Small intestine (tissue), 7 donors: ENCODE measurements around the gene CATSPER3. TPM values are rescaled to one million over a fixed set of nuclear protein-coding genes. Genes with fewer than 3 reads are reported as not detected.

ENCODE experiments used
- DNase-seq, 2 donors: peaks; one replicate each; pipeline versions ENCODE4 v3.0.0 to v3.0.0-alpha.2; 2013
- FAIRE-seq: peaks from 2 replicates; lab custom pipeline; 2012; peaks lifted over from hg19 to GRCh38; lab: Jason Lieb, UNC
- H3K27ac ChIP-seq, 3 donors: one replicate each; pipeline ENCODE4 v1.5.1; 2013; ENCODE audit warnings: low read length in 2 of 3, mild to moderate bottlenecking in 2 of 3, control low read depth in 1 of 3, inconsistent platforms in 1 of 3, low read depth in 1 of 3, moderate library complexity in 1 of 3
- H3K27me3 ChIP-seq, 3 donors: one replicate each; pipeline ENCODE4 v1.6.1; 2013; ENCODE audit warnings: low read length in 3 of 3, inconsistent platforms in 1 of 3; ENCODE audit not compliant: control insufficient read depth in 3 of 3, insufficient read depth in 3 of 3
- H3K36me3 ChIP-seq, 3 donors: one replicate each; pipeline ENCODE4 v1.6.1; 2013; ENCODE audit warnings: low read length in 3 of 3, inconsistent platforms in 1 of 3, low read depth in 1 of 3, mild to moderate bottlenecking in 1 of 3, moderate library complexity in 1 of 3; ENCODE audit not compliant: control insufficient read depth in 3 of 3, insufficient read depth in 2 of 3
- H3K4me1 ChIP-seq, 3 donors: one replicate each; pipeline ENCODE4 v1.6.1; 2013; ENCODE audit warnings: low read length in 2 of 3, inconsistent platforms in 1 of 3, low read depth in 1 of 3, mild to moderate bottlenecking in 1 of 3, moderate library complexity in 1 of 3; ENCODE audit not compliant: control insufficient read depth in 3 of 3, insufficient read depth in 2 of 3
- H3K4me3 ChIP-seq, 3 donors: one replicate each; pipeline ENCODE4 v1.5.1; 2013; ENCODE audit warnings: low read length in 3 of 3, control low read depth in 1 of 3, inconsistent platforms in 1 of 3, low read depth in 1 of 3, mild to moderate bottlenecking in 1 of 3, moderate library complexity in 1 of 3
- H3K9me3 ChIP-seq, 2 donors: one replicate each; pipeline ENCODE4 v1.6.1; 2013; ENCODE audit warnings: low read depth in 1 of 2, low read length in 1 of 2; ENCODE audit not compliant: control insufficient read depth in 2 of 2, insufficient read depth in 1 of 2
- WGBS, 3 donors: extraction: QIAGEN DNeasy Blood & Tissue Kit; methylation state at CpG; one replicate each; pipeline ENCODE4 v1.1.7; 2013; 5-methylcytosine and 5-hydroxymethylcytosine counted together
- polyA plus RNA-seq, 4 donors: library from polyadenylated mRNA; stranded (reverse) in 3 of 4; unstranded in 1 of 4; fragments of 200-250 nt in 3 of 4; fragments of 120-200 nt in 1 of 4; gene quantifications; one replicate each; pipeline versions ENCODE4 v1.2.1 to v1.2.3, GENCODE V29; 2013
- donor health status: healthy with polysubstance abuse.
- donor health status: control.
- donor health status: control.
- donor health status: Bipolar disorder and iron deficiency.
- donor health status: healthy.

CATSPER3 gene
- polyA plus RNA-seq, 4 donors, result 0.46 to 5.8 (median 2.3) TPM

DNA sequence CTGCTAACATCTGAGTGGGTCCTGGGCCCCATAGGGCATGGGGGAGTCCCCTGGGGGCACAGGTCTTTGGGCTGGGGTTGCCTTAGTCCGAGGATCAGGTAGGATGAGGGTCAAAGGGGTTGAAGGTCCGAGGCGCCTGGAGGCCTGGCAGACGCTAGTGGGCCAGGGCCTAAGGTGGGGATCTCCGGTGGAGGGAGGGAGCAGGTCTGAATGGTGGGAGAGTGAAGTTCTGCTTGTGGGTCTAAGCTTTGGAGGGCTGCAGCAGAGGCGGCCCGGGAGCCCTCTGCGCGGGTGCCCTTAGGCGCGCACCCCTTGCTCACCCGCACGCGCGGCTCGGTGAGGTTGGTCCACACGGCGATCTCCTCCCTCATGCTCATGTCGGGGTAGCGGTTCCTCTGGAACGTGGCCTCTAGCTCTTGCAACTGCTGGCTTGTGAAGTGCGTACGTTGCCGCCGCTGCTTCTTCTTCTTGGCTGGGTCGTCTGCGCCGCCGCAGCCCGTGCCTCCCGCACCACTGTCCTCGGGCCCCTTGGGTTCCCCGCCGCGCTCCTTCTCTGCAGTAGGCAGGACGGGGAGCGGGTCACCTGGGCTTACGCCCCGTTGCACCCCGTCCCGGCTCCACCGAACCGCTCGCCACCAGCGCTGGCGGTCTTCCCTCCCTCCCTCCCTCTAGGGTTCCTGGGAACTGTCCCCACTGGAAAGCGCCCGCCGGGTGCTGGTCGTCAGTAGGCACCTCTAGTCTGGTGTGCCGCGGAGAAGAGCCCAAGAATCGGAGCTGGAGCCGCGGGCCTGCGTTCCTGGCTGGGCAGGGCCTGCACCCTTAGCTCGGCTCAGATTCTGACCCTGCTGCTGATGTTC is 63.5 kb downstream of the CATSPER3 start:
- WGBS, 3 donors, result 16 to 26% (median 20%) methylated on average over 51 to 57 of the region's 57 CpGs
- no peaks in the 10 kb centered on the region for H3K9me3 ChIP-seq
- no peak for FAIRE-seq
- H3K4me3 ChIP-seq, result peak overlapping the region; percentile 23 to 83 (median 62)
- peak overlapping the region in 2 of 3 donors; percentile 12 to 59 for H3K27ac ChIP-seq
- peak; percentile 48 to 56 for DNase-seq
- H3K27me3 ChIP-seq, result peaks cover 0 to 64% (median 16%) of the 10 kb centered on the region in 3 donors
- peaks cover 3 to 42% (median 3%) of the 10 kb centered on the region in 3 donors for H3K36me3 ChIP-seq
- H3K4me1 ChIP-seq, result peaks cover 0 to 18% (median 0%) of the 10 kb centered on the region in 3 donors

DNA sequence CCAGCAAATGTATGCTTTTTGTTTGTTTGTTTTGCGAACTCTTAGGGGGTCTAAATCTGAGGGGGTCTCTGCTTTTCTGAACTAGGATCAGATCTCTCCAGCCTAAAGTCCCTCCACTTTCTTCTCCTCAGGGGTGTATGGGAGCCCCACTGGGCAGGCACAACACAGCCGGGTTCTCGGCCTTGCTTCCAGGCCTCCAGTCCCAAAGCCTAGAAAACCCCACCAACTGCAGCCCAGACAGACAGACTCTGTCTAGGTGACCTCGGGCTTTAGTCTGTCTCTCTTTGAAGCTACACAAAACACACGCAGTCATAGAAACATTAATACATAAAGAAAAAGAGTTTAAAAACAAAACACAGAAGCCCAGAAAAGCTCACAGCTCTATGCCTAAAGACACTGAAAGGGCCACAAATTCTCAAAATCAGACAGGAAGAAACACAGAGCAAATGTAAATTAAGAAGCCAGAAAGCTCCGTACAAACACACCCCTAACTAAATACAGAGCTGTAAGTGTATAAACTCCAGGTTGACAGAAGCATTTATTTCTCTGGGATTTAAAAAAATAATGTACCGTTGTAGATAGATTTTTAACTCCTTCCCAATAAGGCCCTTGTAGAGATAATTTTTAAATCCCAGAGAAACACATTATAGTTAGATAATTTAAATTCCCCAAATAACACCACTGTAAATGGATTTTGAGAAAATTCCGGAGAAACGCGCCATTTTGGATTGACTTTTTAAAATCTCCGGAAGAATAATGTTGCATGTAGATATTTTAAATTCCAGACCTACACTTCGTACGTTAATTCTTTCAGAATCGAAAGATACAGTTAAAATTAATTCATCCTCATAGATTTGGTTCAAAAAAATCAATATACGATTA is 64.3 kb downstream of the CATSPER3 start:
- 12 to 26% (median 19%) methylated on average over 15 of the region's 15 CpGs for WGBS, 3 donors

DNA sequence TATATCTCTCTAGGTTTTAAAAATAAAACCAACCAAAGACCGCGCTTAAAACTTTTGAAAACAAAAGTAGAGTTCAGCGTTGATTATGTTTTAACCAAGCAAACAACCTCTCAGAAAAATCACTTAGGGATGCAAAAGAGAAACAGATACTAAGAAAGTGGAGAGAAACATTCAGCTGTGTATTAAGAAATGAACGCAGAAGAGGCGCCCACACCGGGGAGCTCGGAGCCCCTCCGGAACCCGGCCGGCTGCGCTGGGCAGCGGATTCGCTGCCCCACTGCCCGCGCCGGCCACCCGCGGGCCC is 64.9 kb downstream of the CATSPER3 start:
- Histone ChIP-seq H3K27me3 (peaks cover 0 to 65% (median 23%) of the 10 kb centered on the region in 3 donors), H3K36me3 (peaks cover 0 to 30% (median 3%) of the 10 kb centered on the region in 3 donors), H3K4me1 (peaks cover 0 to 12% (median 0%) of the 10 kb centered on the region in 3 donors), H3K9me3 (no peaks in the 10 kb centered on the region), H3K4me3 (peak overlapping the region; percentile 42 to 86 (median 83)), H3K27ac (peak overlapping the region; percentile 34 to 93 (median 85))
- DNase-seq, result peak in 1 of 2 donors; percentile 7
- WGBS, 3 donors, result 2 to 4% (median 3%) methylated on average over 18 of the region's 18 CpGs
- FAIRE-seq, result no peak

More for the DNA sequence above, 64.3 kb downstream of the CATSPER3 start:
- Histone ChIP-seq H3K4me3 (peak overlapping the region; percentile 23 to 86 (median 83)), H3K27ac (peak overlapping the region in 2 of 3 donors; percentile 12 to 58), H3K27me3 (peaks cover 0 to 65% (median 20%) of the 10 kb centered on the region in 3 donors), H3K36me3 (peaks cover 3 to 34% (median 3%) of the 10 kb centered on the region in 3 donors), H3K4me1 (peaks cover 0 to 12% (median 0%) of the 10 kb centered on the region in 3 donors), H3K9me3 (no peaks in the 10 kb centered on the region)
- peak; percentile 31 to 56 for DNase-seq
- no peak for FAIRE-seq

DNA sequence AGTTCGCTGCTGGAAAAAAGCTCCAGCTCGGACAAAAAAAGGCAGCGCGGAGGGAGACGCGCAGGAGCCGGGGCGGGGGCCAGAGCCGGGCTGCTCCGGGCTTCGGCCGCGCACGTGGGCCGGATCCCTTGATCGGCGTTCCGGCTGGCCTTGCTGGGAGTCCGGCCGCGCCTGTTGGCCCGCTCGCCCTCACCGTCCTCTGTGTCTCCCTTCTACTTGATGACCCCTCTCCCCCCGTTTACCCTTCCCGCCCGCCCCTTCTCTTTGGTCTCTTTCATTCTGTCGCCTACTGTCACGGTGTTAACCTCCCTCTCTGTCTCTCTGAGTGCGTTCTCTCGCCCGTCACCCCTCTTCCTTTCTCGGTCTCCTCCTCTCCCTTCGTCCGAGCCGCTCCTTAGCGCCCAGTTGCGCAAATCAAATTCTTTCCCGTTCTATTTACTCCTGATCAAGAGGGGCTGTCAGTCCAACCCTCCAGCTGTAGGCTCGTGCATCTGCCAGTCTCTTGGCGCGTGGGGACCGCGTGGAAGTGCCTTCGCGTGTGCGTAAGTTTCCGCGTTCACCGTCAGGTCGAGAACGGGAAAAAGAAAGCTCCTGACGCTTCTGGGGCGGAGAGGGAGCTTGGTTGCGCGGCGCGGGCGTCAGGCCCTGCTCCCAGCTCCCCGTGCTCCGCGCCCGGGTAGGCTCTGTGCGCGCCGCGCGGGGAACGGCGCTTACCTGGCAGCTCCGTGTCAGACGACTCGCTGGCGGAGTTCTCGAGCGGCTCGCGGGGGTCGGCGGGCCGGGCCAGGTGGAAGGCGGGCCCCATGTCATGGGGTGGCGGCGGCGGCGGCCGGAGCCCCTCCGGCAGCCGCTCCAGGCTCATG is 65.5 kb downstream of the CATSPER3 start:
- H3K36me3 ChIP-seq, result peaks cover 0 to 24% (median 3%) of the 10 kb centered on the region in 3 donors
- peaks cover 0 to 12% (median 0%) of the 10 kb centered on the region in 3 donors for H3K4me1 ChIP-seq
- peak overlapping the region; percentile 57 to 86 (median 83) for H3K4me3 ChIP-seq
- peaks cover 0 to under 1% of the 10 kb centered on the region in 2 donors for H3K9me3 ChIP-seq
- H3K27ac ChIP-seq, result peak overlapping the region; percentile 77 to 93 (median 85)
- DNase-seq (peak; percentile 60 to 75), FAIRE-seq (no peak)
- whole genome bisulfite sequencing, 3 donors, result 0 to 1% (median 1%) methylated on average over 74 to 89 of the region's 89 CpGs
- peaks cover 0 to 65% (median 29%) of the 10 kb centered on the region in 3 donors for H3K27me3 ChIP-seq

- Histone ChIP-seq H3K4me3 (peak within 1 kb of the TSS; percentile 57 to 86 (median 83)), H3K27me3 (peaks cover 0 to 69% (median 30%) of the 10 kb centered on the region in 3 donors), H3K9me3 (peaks cover 0 to 5% of the 10 kb centered on the region in 2 donors), H3K27ac (peak within 1 kb of the TSS; percentile 85 to 93 (median 87)), H3K36me3 (peaks cover 0 to 20% (median under 1%) of the 10 kb centered on the region in 3 donors), H3K4me1 (peaks cover 0 to 15% (median 0%) of the 10 kb centered on the region in 3 donors)
- FAIRE-seq (no peak), DNase-seq (no peak)
- 0 to 1% (median 0%) methylated on average over 15 to 49 of the region's 49 CpGs for WGBS, 3 donors
Observed at GRCh38 chr5:135033901-135034235, 66.2 kb downstream of the CATSPER3 start, which contains the start of gene PITX1. PITX1 (minus strand) TSS chr5:135034228; CDS start chr5:135033881, 347 bp downstream.

- peak; percentile 77 to 89 for DNase-seq
- Histone ChIP-seq H3K4me1 (peaks cover 0 to 20% (median 0%) of the 10 kb centered on the region in 3 donors), H3K27ac (peak overlapping the region in 2 of 3 donors; percentile 87 to 93), H3K4me3 (peak overlapping the region in 2 of 3 donors; percentile 38 to 86), H3K27me3 (peaks cover 0 to 70% (median 30%) of the 10 kb centered on the region in 3 donors), H3K9me3 (peaks cover 0 to 5% of the 10 kb centered on the region in 2 donors), H3K36me3 (peaks cover 0 to 15% (median 0%) of the 10 kb centered on the region in 3 donors)
- no peak for FAIRE-seq
- WGBS, 3 donors, result 2 to 3% (median 2%) methylated on average over 37 to 64 of the region's 65 CpGs
Observed at GRCh38 chr5:135034236-135034962, 66.7 kb downstream of the CATSPER3 start.
